ENCODE results near the gene STXBP3.

STXBP3 gene

GRCh38 chr1:108808438-108808837, 62.0 kb downstream of the STXBP3 start:
- DNase-seq, result no peak

DNA sequence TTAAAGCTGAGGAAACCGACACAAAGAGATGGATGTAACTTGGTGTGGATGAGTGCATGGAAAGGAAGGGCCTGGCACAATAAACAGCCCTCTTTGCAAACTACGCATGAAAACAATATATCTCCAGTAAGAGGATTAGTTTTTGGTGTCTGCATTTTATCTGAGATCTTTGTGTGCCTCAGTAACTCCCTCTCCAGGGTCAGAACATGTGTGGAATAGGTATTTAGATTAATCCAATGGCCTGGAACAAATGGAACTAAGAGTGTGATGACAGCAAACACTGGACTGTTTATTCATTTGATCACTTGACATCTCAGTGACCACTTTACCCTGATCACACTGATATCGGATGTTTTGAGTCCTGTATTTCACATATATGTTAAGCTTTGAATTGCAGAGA, 65.1 kb downstream of the STXBP3 start:
- DNase-seq, result no peak

- DNase-seq, result no peak
Observed at GRCh38 chr1:108813326-108813725, 66.9 kb downstream of the STXBP3 start.

- no peak for DNase-seq
Observed at GRCh38 chr1:108814343-108815125, 68.1 kb downstream of the STXBP3 start.

- no peak for DNase-seq
Observed at GRCh38 chr1:108815566-108815965, 69.1 kb downstream of the STXBP3 start.

GRCh38 chr1:108816049-108816893, 69.8 kb downstream of the STXBP3 start:
- no peak for DNase-seq

DNA sequence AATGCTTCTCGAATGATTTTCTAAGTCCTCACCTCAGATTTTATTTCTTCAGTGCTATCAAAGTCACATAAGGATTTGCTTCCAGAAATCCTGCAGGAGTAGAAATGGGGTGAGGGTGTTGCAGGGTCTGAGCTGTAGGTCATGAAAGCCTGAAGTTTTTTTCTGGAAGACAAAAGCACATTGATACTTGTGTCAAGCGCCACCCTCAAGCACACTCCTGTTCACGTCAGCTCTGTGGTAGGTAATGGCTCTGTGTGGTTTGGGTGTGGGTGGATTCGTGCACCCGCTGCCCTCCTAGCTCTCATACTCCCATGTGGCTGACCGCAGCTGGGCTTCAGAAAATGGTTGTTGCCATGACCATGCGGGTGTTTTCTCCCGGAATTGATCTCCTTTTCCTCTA, 70.5 kb downstream of the STXBP3 start:
- no peak for DNase-seq

DNA sequence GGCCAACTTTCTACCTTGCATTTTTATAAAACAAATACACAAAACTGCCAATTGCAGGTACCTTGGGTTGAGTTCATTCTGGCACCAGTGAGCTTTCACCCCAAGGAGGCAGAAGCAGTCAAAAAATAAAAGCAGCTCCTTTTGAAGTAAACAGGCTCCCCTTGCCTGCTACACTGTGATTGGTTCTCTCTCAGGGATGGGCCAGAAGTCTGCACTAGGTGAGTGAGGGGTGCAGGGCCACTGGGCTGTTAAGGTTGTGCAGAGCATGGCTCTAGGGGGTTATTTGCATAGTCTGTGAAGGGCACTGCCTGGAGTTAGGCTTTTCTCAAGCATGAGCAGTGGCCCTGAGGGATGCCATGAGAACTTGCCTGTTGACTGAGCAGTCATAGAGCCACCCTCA, 71.3 kb downstream of the STXBP3 start:
- DNase-seq, result no peak

GRCh38 chr1:108819878-108820277, 73.4 kb downstream of the STXBP3 start:
- no peak for DNase-seq

DNA sequence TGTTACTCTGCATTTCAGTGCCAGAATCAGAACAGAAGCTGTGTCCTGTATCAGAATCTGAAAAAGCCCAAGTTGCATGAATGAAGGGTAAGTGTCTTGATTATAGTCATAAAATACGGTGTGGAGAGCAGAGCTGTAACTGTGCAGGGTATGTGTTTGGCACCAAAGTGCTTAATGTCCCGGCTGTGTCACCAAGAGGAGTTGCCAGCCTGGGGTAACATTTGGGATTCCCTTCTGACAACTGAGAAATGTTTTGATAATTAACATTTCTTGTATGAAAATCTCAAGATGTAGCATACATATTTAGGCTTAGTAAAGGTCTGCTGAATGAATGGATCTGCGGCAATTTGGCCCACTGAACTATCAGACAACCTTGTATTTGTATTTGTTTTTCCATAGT, 77.2 kb downstream of the STXBP3 start:
- no peak for DNase-seq

DNA sequence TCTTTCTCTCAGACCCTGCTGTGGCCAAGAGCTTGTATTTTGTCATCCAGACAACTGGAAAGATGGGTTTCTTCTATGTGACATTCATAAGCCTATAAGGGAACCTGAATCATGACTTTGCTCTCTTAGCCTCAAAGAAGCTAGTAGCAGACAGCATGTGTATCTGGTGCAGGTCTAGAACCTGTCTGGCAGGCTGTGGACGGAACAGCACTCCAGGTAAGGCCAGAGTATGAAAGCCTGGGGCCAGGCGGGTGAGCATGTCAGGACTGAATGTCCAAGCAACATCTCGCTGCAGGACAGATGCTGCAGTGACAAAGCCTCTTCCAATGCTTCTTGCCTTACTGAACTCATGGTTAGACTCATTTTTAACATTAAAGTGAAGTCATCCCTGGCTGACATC, 77.6 kb downstream of the STXBP3 start:
- no peak for DNase-seq

GRCh38 chr1:108826081-108826635, 79.7 kb downstream of the STXBP3 start:
- no peak for DNase-seq

GRCh38 chr1:108828074-108828961, 81.8 kb downstream of the STXBP3 start:
- DNase-seq, result peak; percentile 67 to 69

DNA sequence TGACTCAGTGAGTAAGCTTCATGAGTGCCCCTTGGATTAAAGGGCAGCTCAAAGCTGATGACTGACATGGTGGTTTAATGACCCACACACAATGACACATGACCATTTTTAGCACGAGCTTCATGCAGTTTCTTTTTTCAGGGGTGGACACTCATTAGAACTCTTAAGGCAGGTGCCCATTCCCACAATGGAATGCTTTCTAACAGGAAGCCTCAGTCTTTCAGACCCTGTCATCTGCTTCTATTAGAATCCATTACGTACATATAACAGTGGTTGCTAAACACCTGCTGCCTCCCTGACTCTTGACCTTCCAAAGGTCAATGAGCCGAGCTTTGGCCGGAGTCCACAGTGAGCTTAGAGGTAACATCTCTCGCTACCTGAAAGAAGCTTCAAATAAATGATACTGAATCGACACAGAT, 83.0 kb downstream of the STXBP3 start:
- DNase-seq, result no peak

DNA sequence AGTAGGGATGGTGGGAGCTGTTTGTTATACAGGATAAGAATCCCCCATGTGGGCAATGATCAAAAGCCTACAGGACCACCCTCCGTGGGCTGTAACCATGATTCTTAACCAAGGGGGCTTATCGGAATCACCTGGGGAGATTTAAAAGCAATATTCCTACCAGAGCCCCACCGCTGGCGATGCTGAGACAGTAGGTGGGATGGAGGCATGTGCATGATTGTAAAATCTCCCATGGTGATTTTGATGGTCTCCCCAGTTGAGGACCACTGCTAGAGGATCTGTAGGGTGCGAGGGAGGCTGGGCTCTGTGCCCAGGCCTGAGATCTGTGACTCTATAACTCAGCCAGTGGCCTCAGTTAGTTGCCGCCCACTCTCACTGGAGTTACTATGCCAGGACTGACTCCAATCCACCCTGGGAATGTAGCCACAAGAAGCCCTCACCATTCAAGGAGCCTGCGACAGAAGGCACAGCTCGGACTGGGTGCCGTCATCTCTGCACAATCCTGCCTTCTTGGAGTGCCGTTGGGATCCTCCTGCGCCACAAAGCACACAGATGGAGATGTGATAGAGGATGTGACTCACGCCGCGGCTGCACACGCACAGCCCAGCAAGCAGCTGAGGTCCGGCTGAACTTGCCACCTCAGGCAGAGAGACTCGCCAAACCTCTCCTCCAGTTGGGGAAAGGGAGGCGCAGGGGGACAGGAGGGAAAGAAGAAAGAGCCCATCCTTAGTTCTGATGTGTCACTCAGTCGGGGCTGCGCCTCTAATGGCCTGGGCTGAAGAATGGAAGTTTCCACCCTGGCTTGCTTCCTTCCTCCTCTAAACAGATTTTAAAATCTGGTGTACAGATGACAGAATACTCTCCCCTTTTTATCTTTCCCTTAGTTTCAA, 83.9 kb downstream of the STXBP3 start:
- no peak for DNase-seq

- no peak for DNase-seq
Observed at GRCh38 chr1:108831225-108831624, 84.8 kb downstream of the STXBP3 start.

DNA sequence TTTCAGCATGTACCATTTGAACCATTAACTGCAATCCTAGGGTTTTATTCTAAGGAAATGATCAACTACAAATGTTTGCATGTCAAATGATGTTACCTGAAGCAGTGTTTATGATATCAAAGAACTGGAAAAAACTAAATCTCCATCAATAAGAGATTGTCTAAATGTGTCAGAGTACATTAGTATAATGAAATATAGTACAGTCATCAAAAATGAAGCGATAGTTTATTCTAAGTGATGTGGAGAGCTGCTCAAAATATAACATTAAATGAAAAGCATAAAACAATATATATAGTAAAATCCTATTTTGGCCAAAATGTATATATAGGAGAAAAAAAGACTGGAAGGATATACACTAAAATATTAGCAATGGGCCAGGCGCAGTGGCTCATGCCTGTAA, 86.5 kb downstream of the STXBP3 start:
- no peak for DNase-seq

DNA sequence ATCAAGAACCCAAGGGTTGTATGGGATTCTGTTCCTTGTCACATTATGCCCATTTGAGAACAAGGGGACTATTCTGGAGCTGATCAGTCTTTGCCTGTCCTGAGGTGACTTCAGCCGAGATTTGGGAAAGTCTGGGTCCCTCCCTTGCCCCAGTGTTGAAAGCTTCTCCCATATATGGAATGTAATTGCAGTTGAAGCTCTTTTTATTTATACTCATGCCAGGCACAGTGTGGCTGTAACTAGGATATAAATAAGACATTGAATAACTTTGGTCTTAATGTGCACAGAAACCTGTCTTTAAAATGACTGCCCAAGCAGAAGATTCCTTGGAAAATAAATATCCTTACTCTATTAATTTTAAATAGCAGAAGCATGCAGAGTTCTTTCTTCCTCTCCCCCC, 95.2 kb downstream of the STXBP3 start:
- DNase-seq, result no peak

GRCh38 chr1:108842525-108843181, 96.2 kb downstream of the STXBP3 start:
- no peak for DNase-seq

GRCh38 chr1:108843390-108844137, 97.1 kb downstream of the STXBP3 start:
- DNase-seq, result no peak

All from stimulated activated CD4-positive, alpha-beta T cell treated with anti-CD3 and anti-CD28 coated beads, Interleukin-2, amount 100 ng/mL, for 48 hours (primary cell).